ENCODE data around the gene NDUFS7. TPM values are rescaled to one million over a fixed set of nuclear protein-coding genes. Genes with fewer than 3 reads are reported as not detected.

NDUFS7 gene
- total RNA-seq, 1 donor: 46.0 TPM

GRCh38 chr19:1384478-1385110, 887 bp downstream of the NDUFS7 start:
- Histone ChIP-seq H2AFZ (ENCODE audit: low read length) (peak overlapping the region; percentile 83), H4K20me1 (ENCODE audit: insufficient read depth, low read length) (peaks cover 6% of the 10 kb centered on the region)
- no peak for TF ChIP-seq CTCF (IDR thresholded peaks at IDR 0.05; ENCODE audit: extremely low read depth, low read depth, low read length)

GRCh38 chr19:1385816-1386215, 2.1 kb downstream of the NDUFS7 start:
- H3K4me3 ChIP-seq (ENCODE audit: insufficient read depth, low read length): no peak overlapping the region
- H3K4me1 ChIP-seq (ENCODE audit: insufficient read depth, low read length): peaks cover 9% of the 10 kb centered on the region
- TF ChIP-seq CTCF (IDR thresholded peaks at IDR 0.05; ENCODE audit: extremely low read depth, low read depth, low read length): no peak
- peaks cover 6% of the 10 kb centered on the region for H4K20me1 ChIP-seq (ENCODE audit: insufficient read depth, low read length)
- H2AFZ ChIP-seq (ENCODE audit: low read length): no peak overlapping the region
- no peak for DNase-seq (ENCODE audit: insufficient read length, low spot score, missing footprints)
- no peak overlapping the region for H3K27ac ChIP-seq (ENCODE audit: low read depth, low read length)
- H3K4me2 ChIP-seq (ENCODE audit: insufficient read depth, low read length): no peak overlapping the region
- no peaks in the 10 kb centered on the region for H3K9me3 ChIP-seq (ENCODE audit: low read depth, low read length)
- peaks cover 36% of the 10 kb centered on the region for H3K79me2 ChIP-seq (ENCODE audit: insufficient read depth, low read length)
- H3K27me3 ChIP-seq (ENCODE audit: insufficient read depth, low read length): no peaks in the 10 kb centered on the region
- H3K36me3 ChIP-seq (ENCODE audit: insufficient read depth, low read length): peaks cover 16% of the 10 kb centered on the region

More at GRCh38 chr19:1384478-1385110, 887 bp downstream of the NDUFS7 start:
- Histone ChIP-seq H3K4me3 (ENCODE audit: insufficient read depth, low read length) (peak overlapping the region; percentile 97), H3K27me3 (ENCODE audit: insufficient read depth, low read length) (no peaks in the 10 kb centered on the region), H3K9me3 (ENCODE audit: low read depth, low read length) (no peaks in the 10 kb centered on the region), H3K27ac (ENCODE audit: low read depth, low read length) (peak overlapping the region; percentile 72), H3K79me2 (ENCODE audit: insufficient read depth, low read length) (peaks cover 36% of the 10 kb centered on the region), H3K4me2 (ENCODE audit: insufficient read depth, low read length) (peak overlapping the region; percentile 95), H3K4me1 (ENCODE audit: insufficient read depth, low read length) (peaks cover 9% of the 10 kb centered on the region), H3K36me3 (ENCODE audit: insufficient read depth, low read length) (peaks cover 10% of the 10 kb centered on the region)
- no peak for DNase-seq (ENCODE audit: insufficient read length, low spot score, missing footprints)

- no peak for TF ChIP-seq CTCF (IDR thresholded peaks at IDR 0.05; ENCODE audit: extremely low read depth, low read depth, low read length)
- peaks cover 6% of the 10 kb centered on the region for H4K20me1 ChIP-seq (ENCODE audit: insufficient read depth, low read length)
- H3K27me3 ChIP-seq (ENCODE audit: insufficient read depth, low read length): no peaks in the 10 kb centered on the region
- H3K4me3 ChIP-seq (ENCODE audit: insufficient read depth, low read length): no peak overlapping the region
- H3K4me1 ChIP-seq (ENCODE audit: insufficient read depth, low read length): peaks cover 9% of the 10 kb centered on the region
- H3K27ac ChIP-seq (ENCODE audit: low read depth, low read length): no peak overlapping the region
- no peaks in the 10 kb centered on the region for H3K9me3 ChIP-seq (ENCODE audit: low read depth, low read length)
- H3K36me3 ChIP-seq (ENCODE audit: insufficient read depth, low read length): peaks cover 16% of the 10 kb centered on the region
- peaks cover 36% of the 10 kb centered on the region for H3K79me2 ChIP-seq (ENCODE audit: insufficient read depth, low read length)
- DNase-seq (ENCODE audit: insufficient read length, low spot score, missing footprints): no peak
- H3K4me2 ChIP-seq (ENCODE audit: insufficient read depth, low read length): no peak overlapping the region
- no peak overlapping the region for H2AFZ ChIP-seq (ENCODE audit: low read length)
Measured at GRCh38 chr19:1386945-1387683, 3.4 kb downstream of the NDUFS7 start.

Data from osteoblast (primary cell).